ENCODE results near the gene ADAMTS18.
"Not testable (repeated sequence)": the region's sequence is repeated elsewhere in the genome, so short reads cannot be mapped to it uniquely, and the experiment has no call there.

The ADAMTS18 gene

GRCh38 chr16:77434530-77435271 lies at the start of gene ADAMTS18:
Gene ADAMTS18, minus strand, starts transcription at chr16:77435034. Its CDS starts 339 bp downstream, at chr16:77434695.
- no peak for DNase-seq

DNA sequence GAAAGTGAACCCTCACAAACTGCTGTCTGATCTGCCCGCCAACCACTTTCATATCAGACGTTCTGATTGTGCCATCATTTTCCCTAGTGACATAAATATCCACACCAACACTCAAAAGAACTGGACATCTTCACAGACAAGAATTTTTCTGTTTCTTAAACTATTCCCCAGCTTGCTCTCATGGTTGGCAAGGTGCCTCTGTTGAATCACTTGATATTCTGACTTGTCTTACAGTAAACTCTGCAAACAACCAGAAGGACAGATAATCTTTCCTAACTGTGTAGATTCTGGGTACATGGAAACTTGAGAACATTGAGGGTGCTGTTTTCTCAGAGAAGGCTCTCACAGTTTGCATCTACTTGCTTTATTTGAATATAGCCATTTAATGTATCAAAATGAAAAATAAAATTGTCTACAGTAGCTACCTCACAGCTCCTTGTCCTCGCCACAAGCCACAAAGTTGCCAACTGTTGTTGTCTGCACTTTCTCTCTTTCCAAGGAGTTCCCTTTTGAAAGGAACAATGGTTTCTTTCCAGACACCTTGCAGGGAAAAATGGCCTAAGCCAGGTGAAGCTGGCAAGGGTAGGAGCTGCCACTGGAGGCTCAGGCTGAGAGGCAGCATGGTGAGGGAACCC lies 46.0 kb upstream of the ADAMTS18 start:
- no peak for DNase-seq

DNA sequence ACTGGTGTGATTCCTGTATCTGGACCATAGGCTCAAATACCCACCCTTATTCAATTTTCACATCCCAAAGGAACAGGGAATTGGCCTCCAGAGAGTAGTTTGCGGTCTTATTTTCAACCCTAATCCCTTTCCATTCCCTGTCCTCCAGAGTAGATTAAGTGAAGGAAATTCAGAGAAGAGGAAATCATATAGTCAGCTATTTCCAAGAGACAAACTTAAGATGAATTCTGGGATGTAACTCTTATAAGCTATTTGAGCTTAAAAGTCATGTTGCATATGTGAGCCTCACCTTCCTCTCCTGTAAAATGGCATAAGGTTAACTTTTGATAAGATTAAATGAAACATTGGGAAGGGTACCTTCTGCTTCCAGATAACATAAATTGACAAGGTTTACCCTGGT lies 37.4 kb upstream of the ADAMTS18 start:
- DNase-seq: no peak

DNA sequence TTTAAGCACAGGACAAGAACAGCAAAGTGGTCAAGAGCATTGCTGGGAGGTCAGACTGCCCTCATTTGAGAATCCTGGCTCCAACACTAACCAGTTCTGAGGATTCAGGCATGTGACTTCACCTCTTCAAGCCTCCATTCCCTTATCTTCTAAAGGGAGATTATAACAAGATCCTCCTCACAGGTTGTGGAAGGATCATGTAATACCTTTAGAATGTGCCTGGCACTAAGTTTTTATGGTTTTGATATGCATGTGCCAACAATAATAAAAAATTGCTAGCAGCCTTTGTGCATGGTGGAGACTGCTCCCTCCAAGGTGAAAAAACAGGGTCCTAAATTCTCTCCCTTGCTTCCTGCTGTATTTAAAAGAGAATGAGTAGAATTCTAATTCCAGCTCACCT lies 36.0 kb upstream of the ADAMTS18 start:
- no peak for DNase-seq

- DNase-seq: no peak
Observed at GRCh38 chr16:77469634-77470033, 34.8 kb upstream of the ADAMTS18 start.

- DNase-seq: no peak
Observed at GRCh38 chr16:77468831-77469230, 34.0 kb upstream of the ADAMTS18 start.

- DNase-seq: no peak
Observed at GRCh38 chr16:77467821-77468335, 33.0 kb upstream of the ADAMTS18 start.

GRCh38 chr16:77463659-77464058 lies 28.8 kb upstream of the ADAMTS18 start:
- not testable (repeated sequence) for DNase-seq

GRCh38 chr16:77462894-77463293 lies 28.1 kb upstream of the ADAMTS18 start:
- DNase-seq: no peak

DNA sequence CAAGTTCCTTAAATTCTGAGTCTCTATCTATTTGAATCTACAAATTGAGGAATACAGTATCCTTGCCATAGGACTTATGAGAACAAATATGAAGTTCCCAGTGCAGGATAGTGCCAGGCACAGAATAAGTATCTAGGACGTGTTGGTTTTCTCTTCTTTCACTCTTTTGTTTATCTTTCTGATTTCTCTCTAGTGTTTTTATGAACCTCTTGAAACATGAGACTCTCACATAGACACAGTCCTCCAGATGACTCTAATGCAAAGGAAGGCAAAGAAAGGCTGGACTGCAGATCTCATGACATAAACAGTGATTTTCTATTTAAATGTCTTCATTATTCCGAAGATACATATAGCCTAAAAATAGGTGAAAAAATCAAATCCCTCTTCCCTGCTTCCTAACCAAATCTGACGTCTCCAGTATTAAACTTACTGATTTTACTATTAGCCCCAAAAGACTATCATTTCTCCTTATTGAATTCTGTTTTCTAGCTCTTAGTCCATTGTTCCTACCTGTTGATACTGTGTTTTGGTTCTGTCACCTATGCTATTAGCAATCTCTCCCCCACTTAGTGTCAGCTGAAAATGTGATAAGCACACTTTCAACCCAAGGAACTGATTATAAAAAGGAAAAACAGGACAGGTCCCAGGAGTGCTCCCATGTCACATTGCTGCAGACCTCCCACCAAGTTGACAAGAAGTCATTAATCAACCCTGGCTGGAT lies 24.9 kb upstream of the ADAMTS18 start:
- no peak for DNase-seq

GRCh38 chr16:77457046-77457445 lies 22.2 kb upstream of the ADAMTS18 start:
- DNase-seq: no peak

DNA sequence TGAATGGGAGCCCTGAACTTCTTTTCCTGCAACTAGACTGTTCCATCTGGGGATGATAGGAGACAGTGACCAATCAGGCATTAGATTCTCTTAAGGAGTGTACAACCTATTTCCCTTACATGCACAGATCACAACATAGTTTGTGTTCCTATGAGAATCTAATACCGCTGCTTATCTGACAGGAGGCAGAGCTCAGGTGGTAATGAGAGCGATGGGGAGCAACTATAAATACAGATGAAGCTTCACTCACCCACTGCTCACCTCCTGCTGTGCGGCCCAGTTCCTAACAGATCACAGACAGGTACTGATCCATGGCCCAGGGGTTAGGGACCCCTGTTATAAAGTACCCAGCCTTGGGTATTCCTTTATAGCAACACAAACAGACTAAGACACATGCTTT lies 17.4 kb upstream of the ADAMTS18 start:
- DNase-seq: no peak

GRCh38 chr16:77450790-77451487 lies 16.1 kb upstream of the ADAMTS18 start:
- DNase-seq: no peak

- no peak for DNase-seq
Observed at GRCh38 chr16:77449208-77449607, 14.4 kb upstream of the ADAMTS18 start.

- no peak for DNase-seq
Observed at GRCh38 chr16:77445324-77445723, 10.5 kb upstream of the ADAMTS18 start.

- DNase-seq: no peak
Observed at GRCh38 chr16:77444147-77444460, 9.3 kb upstream of the ADAMTS18 start.

DNA sequence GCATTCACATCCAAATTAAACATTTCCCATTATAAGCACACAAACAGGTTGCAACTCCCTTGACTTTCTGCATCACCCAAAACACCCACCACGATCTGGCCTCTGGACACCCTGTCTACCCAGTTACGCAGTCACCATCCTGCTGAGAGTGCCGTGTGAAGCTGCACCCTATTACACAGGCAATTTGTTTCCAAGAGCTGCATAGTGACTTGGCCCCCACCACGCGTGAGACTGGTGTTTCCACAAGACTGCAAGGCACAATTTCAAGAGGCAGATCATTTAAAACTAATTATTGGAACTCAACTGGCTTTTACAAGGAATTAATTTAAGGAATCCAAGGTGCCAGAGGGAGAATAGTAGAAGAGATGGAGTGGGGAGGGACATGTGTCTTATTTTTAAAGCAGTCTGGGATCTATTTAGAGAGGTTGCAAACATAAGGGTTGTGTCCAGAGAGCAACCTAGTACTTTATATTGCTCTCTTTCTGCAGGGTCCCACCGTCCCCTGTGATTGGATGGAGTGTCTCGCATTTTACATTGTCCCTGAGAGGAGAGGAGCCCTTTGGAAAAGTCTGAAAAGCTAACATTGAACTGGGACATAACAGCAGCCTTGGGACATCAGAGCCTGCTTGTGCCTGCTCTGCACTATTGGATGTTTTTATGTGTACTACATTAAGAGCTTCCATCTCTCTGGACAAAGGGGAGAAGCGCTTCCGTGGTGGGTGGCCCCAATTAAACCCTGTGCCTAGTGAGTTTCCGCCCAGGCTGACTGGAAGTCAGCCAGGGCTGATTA lies 8.7 kb upstream of the ADAMTS18 start:
- DNase-seq: no peak

GRCh38 chr16:77442078-77442477 lies 7.2 kb upstream of the ADAMTS18 start:
- no peak for DNase-seq

GRCh38 chr16:77439106-77439505 lies 4.3 kb upstream of the ADAMTS18 start:
- DNase-seq: no peak

- DNase-seq: no peak
Observed at GRCh38 chr16:77437859-77438258, 3.0 kb upstream of the ADAMTS18 start.

DNA sequence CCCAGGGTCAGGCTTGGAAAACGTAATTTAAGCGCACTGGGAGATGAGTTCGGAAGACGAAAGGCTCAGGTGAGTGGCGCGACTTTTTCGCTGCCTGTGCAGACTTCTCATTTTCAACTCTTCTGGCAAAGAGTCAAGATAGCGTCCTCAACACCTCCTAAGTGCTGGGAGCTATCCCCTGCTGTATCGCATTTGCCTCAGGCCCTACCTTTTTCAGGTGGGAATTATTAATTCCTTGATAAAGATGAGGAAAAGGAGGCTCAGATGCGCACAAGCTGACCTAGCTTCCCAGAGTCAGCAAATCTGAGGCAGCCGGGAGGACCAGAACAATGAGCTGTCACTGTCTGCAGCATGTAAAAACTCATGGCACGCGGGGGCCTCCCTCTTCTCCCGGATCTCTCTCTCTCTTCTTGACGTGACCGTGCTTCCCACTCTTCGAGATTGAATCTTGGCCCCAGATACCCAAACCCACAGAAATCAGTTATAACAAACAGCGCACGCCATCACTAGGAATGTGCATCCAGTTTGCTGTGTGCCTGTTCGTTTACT lies 512 bp upstream of the ADAMTS18 start:
- DNase-seq: no peak

- no peak for DNase-seq
Observed at GRCh38 chr16:77434022-77434529, 758 bp downstream of the ADAMTS18 start.

Data from stimulated activated CD4-positive, alpha-beta T cell treated with anti-CD3 and anti-CD28 coated beads, Interleukin-4, amount 100 ng/mL, for 4 hours (primary cell).